Measurements from ENCODE around the gene MYBPC2. TPM values are rescaled to one million over a fixed set of nuclear protein-coding genes. Genes with fewer than 3 reads are reported as not detected.

MYBPC2 gene
- total RNA-seq, 1 donor from 2014 or later = 1.4 TPM

- intact Hi-C loops (cut with micrococcal nuclease) = no loop called here
- ChIA-PET POLR2A (no interaction called here), CTCF (no interaction called here)
- H3K4me3 Mint-ChIP-seq = no peak overlapping the region
- H3K36me3 Mint-ChIP-seq (ENCODE audit: low read depth) = peaks cover 3% of the 10 kb centered on the region
- H3K27me3 Mint-ChIP-seq = peaks cover 5% of the 10 kb centered on the region
- peaks cover 13% of the 10 kb centered on the region for H3K4me1 Mint-ChIP-seq
- H3K9me3 Mint-ChIP-seq = no peaks in the 10 kb centered on the region
- ATAC-seq (ENCODE audit: low read depth) = no peak
- no peak for TF ChIP-seq CTCF (IDR thresholded peaks at IDR 0.05)
- no peak overlapping the region for H3K27ac Mint-ChIP-seq
- no peak for DNase-seq
Observed at GRCh38 chr19:50515168-50515561, 82.5 kb downstream of the MYBPC2 start.

Other genes starting within 250 kb of the MYBPC2 start
- not detected in 2 replicates for gene MYH14, start 229.3 kb upstream of the MYBPC2 start, total RNA-seq
- gene KCNC3, start 103.5 kb upstream of the MYBPC2 start, total RNA-seq = 34.5 and 44.3 TPM in 2 replicates
- 1.4 and 2.4 TPM in 2 replicates for gene NAPSA, start 67.3 kb upstream of the MYBPC2 start, total RNA-seq
- 66.9 and 79.5 TPM in 2 replicates for gene NR1H2, start 56.4 kb upstream of the MYBPC2 start, total RNA-seq
- gene POLD1, start 48.5 kb upstream of the MYBPC2 start, total RNA-seq = 58.8 and 65.5 TPM in 2 replicates
- gene SPIB, start 14.0 kb upstream of the MYBPC2 start, total RNA-seq = 280 and 324 TPM in 2 replicates
- 70.8 and 72.1 TPM in 2 replicates for gene EMC10, start 43.6 kb downstream of the MYBPC2 start, total RNA-seq
- gene GARIN5A, start 44.0 kb downstream of the MYBPC2 start, total RNA-seq = 0.29 and 0.67 TPM in 2 replicates
- 21.0 and 23.7 TPM in 2 replicates for gene JOSD2, start 78.3 kb downstream of the MYBPC2 start, total RNA-seq
- gene ASPDH, start 81.0 kb downstream of the MYBPC2 start, total RNA-seq = not detected in 2 replicates
- not detected in 2 replicates for gene LRRC4B, start 135.5 kb downstream of the MYBPC2 start, total RNA-seq
- 0.60 TPM in 1 of 2 replicates, not detected in the other for gene SYT3, start 207.0 kb downstream of the MYBPC2 start, total RNA-seq
- gene C19orf81, start 216.6 kb downstream of the MYBPC2 start, total RNA-seq = 0.69 TPM in 1 of 2 replicates, not detected in the other